GM12878 (cell line): ENCODE results near the gene FOXP1. TPM values are rescaled to one million over a fixed set of nuclear protein-coding genes. Genes with fewer than 3 reads are reported as not detected.

Experiments
- EP300 ChIP-seq, 2 experiments: fragments of 150-350 bp in 1 of 2; IDR thresholded peaks; 2 replicates each; pipeline ENCODE4 v1.6.1; 2011 to 2012; ENCODE audit warnings: low read depth in 2 of 2, low read length in 2 of 2, borderline replicate concordance in 1 of 2, improper control_type of control experiment in 1 of 2, inconsistent platforms in 1 of 2; ENCODE audit not compliant: control insufficient read depth in 1 of 2
- GATAD2B ChIP-seq: fragments of 450-650 bp; conservative IDR thresholded peaks from 2 replicates; pipeline ENCODE4 v1.6.1; 2017; ENCODE audit warnings: low read depth, mild to moderate bottlenecking, moderate library complexity
- HSF1 ChIP-seq: fragments of 150-350 bp; IDR thresholded peaks from 2 replicates; pipeline ENCODE4 v1.6.1; 2014; ENCODE audit warnings: mild to moderate bottlenecking, low read depth, low read length
- NFYB ChIP-seq: IDR thresholded peaks from 2 replicates; pipeline ENCODE4 v1.6.1; 2011; ENCODE audit warnings: low read depth, mild to moderate bottlenecking, low read length, improper control_type of control experiment, moderate library complexity; ENCODE audit not compliant: insufficient read depth
- NRF1 ChIP-seq: conservative IDR thresholded peaks from 2 replicates; pipeline ENCODE4 v1.6.1; 2011; ENCODE audit warnings: mild to moderate bottlenecking, low read depth, low read length, improper control_type of control experiment
- PBX3 ChIP-seq: IDR thresholded peaks from 2 replicates; pipeline ENCODE4 v1.6.1; 2011; ENCODE audit warnings: mild to moderate bottlenecking, low read depth, low read length, moderate library complexity; ENCODE audit not compliant: insufficient replicate concordance
- POLR2A ChIP-seq: IDR thresholded peaks from 2 replicates; pipeline ENCODE4 v1.6.1; 2011; ENCODE audit warnings: low read depth, mild to moderate bottlenecking, low read length
- SIN3A ChIP-seq: IDR thresholded peaks from 2 replicates; pipeline ENCODE4 v1.6.1; 2012; ENCODE audit warnings: low read depth, low read length, improper control_type of control experiment
- polyA plus RNA-seq, 11 experiments: library from polyadenylated mRNA; depleted of rRNA in 4 of 11; unstranded in 6 of 11; stranded (reverse) in 5 of 11; fragments of >200 nt; fragmentation: Nextera tagmentation in 4 of 11; fragmentation: Illumina TruSeq in 1 of 11; extraction: Ambion mirVana in 4 of 11; extraction: Trizol in 1 of 11; gene quantifications; 1 replicate in 1 of 11; 2 replicates in 10 of 11; pipeline versions ENCODE4 v1.2.1 to v1.2.3, GENCODE V29; 2011 to 2016; ENCODE audit warnings: inconsistent platforms in 2 of 11, missing spikeins in 2 of 11, low read depth in 1 of 11
- total RNA-seq, 4 experiments: library from RNA; depleted of rRNA in 3 of 4; stranded (reverse); fragments of >200 nt in 3 of 4; fragmentation: Illumina TruSeq in 1 of 4; extraction: Trizol in 1 of 4; gene quantifications; 2 replicates each; pipeline versions ENCODE4 v1.2.1 to v1.2.3, GENCODE V29; 2013 to 2021

The FOXP1 gene
- total and polyA plus RNA-seq, 10 of the 15 experiments (the other 5 are each of a cell fraction or from before 2014, with no cell fraction given): 0.05 to 1.6 (median 0.20) TPM; not detected in 1

- TF ChIP-seq HSF1: no peak
- no peak for TF ChIP-seq PBX3
- no peak for TF ChIP-seq POLR2A
- no peak for TF ChIP-seq GATAD2B
- TF ChIP-seq SIN3A: no peak
- no peak for TF ChIP-seq NFYB
- TF ChIP-seq EP300 (IDR thresholded peaks at IDR 0.05; ENCODE audit: borderline replicate concordance in 1 of 2, control insufficient read depth in 1 of 2, low read depth in 2 of 2, low read length in 2 of 2): no peak
- TF ChIP-seq NRF1: no peak
Observed at GRCh38 chr3:71152039-71152891, 431.3 kb downstream of the FOXP1 start (continued).
